ENCODE measurements around the gene EHMT2. TPM values are rescaled to one million over a fixed set of nuclear protein-coding genes. Genes with fewer than 3 reads are reported as not detected.

EHMT2 gene
- total and polyA plus RNA-seq, 2 donors (not counting 3 experiments of a cell fraction or from before 2014, with no cell fraction given) = 53.3 to 54.3 TPM

GRCh38 chr6:31927863-31928671, 30.6 kb upstream of the EHMT2 start:
- no peaks in the 10 kb centered on the region for H4K20me1 ChIP-seq (replicated peaks; ENCODE audit: control insufficient read depth, extremely low read depth, insufficient read depth, low read length)
- H3K9me1 ChIP-seq (replicated peaks; ENCODE audit: control insufficient read depth, extremely low read depth, insufficient read depth, low read length) = no peaks in the 10 kb centered on the region
- intact Hi-C loops (cut with micrococcal nuclease) (no loop called here), dilution Hi-C loops (cut with MboI; ENCODE audit: extremely low pct_ligation_motif_present, low sequenced_read_pairs) (no loop called here)
- no peak overlapping the region for H3K27ac ChIP-seq (ENCODE audit: insufficient read depth, low read depth, low read length)
- H3K4me2 ChIP-seq (ENCODE audit: insufficient read depth, low read length) = no peak overlapping the region
- H3K4me1 ChIP-seq (ENCODE audit: control insufficient read depth, extremely low read depth, insufficient read depth, low read length) = no peaks in the 10 kb centered on the region
- no peaks in the 10 kb centered on the region for H3K9me3 ChIP-seq (replicated peaks; ENCODE audit: control insufficient read depth, insufficient read depth, low read length)
- H3K4me3 ChIP-seq (replicated peaks in 1 of 3; ENCODE audit: insufficient read depth in 1 of 3, low read depth in 1 of 3, low read length in 3 of 3) = no peak overlapping the region
- no peaks in the 10 kb centered on the region for H3K79me2 ChIP-seq (ENCODE audit: control insufficient read depth, insufficient read depth, low read length)
- DNase-seq (ENCODE audit: low read depth, low spot score) = no peak
- no peaks in the 10 kb centered on the region for H3K36me3 ChIP-seq (ENCODE audit: control insufficient read depth in 2 of 2, extremely low read depth in 1 of 2, insufficient read depth in 2 of 2, low read length in 2 of 2)
- FAIRE-seq = no peak
- CTCF ChIA-PET = interaction anchor here (1.0 kb wide), 1 partner anchor 24 kb away, joined by 4 read pairs; no protein-coding TSS in a partner anchor
- TF ChIP-seq POLR2A (IDR thresholded peaks at IDR 0.05; ENCODE audit: low read depth, low read length) = no peak
- TF ChIP-seq GATA2 (IDR thresholded peaks at IDR 0.05; ENCODE audit: insufficient read depth, insufficient read length, low read depth, low read length) = no peak
- no peak for TF ChIP-seq POLR2AphosphoS5 (IDR thresholded peaks at IDR 0.05; ENCODE audit: insufficient read depth, low read depth, low read length)
- TF ChIP-seq MAX (IDR thresholded peaks at IDR 0.05; ENCODE audit: insufficient read depth, insufficient read length) = no peak
- TF ChIP-seq EZH2 (IDR thresholded peaks at IDR 0.05; ENCODE audit: borderline replicate concordance, low read depth, low read length, severe bottlenecking) = no peak
- no peak for TF ChIP-seq JUN (IDR thresholded peaks at IDR 0.05; ENCODE audit: borderline replicate concordance, insufficient read depth, insufficient read length, low read depth)
- TF ChIP-seq FOS (IDR thresholded peaks at IDR 0.05; ENCODE audit: borderline replicate concordance, insufficient read depth, low read length) = no peak
- TF ChIP-seq, protein P1, sequence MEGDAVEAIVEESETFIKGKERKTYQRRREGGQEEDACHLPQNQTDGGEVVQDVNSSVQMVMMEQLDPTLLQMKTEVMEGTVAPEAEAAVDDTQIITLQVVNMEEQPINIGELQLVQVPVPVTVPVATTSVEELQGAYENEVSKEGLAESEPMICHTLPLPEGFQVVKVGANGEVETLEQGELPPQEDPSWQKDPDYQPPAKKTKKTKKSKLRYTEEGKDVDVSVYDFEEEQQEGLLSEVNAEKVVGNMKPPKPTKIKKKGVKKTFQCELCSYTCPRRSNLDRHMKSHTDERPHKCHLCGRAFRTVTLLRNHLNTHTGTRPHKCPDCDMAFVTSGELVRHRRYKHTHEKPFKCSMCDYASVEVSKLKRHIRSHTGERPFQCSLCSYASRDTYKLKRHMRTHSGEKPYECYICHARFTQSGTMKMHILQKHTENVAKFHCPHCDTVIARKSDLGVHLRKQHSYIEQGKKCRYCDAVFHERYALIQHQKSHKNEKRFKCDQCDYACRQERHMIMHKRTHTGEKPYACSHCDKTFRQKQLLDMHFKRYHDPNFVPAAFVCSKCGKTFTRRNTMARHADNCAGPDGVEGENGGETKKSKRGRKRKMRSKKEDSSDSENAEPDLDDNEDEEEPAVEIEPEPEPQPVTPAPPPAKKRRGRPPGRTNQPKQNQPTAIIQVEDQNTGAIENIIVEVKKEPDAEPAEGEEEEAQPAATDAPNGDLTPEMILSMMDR (IDR thresholded peaks at IDR 0.05; ENCODE audit: extremely low read depth in 1 of 2, insufficient read depth in 1 of 2, low read depth in 1 of 2, low read length in 2 of 2) = no peak
- TF ChIP-seq MYC (IDR thresholded peaks at IDR 0.05; ENCODE audit: low read depth, low read length) = no peak
- H3K27me3 ChIP-seq (ENCODE audit: control insufficient read depth in 2 of 2, insufficient read depth in 2 of 2, low read length in 2 of 2) = peaks cover 9 to 13% of the 10 kb centered on the region in 2 experiments
- POLR2A ChIA-PET = no interaction called here
- no peak overlapping the region for H3K9ac ChIP-seq (replicated peaks; ENCODE audit: extremely low read depth, insufficient read depth, low read length)
- no TSS peak for BruUV-seq (replicated peaks)
- H2AFZ ChIP-seq (ENCODE audit: low read depth, low read length) = no peak overlapping the region
